Activated CD8-positive, alpha-beta memory T cell treated with anti-CD3 and anti-CD28 coated beads, Interleukin-2, amount 50 U/mL, for 24 hours (primary cell): ENCODE results near the gene GOLGA1.
"Not testable (repeated sequence)": the region's sequence is repeated elsewhere in the genome, so short reads cannot be mapped to it uniquely, and the experiment has no call there.

Source experiments
- DNase-seq: peaks from one replicate; pipeline ENCODE4 v3.0.0-alpha.2; 2020; ENCODE audit errors: extremely low read depth

The GOLGA1 gene, protein sequence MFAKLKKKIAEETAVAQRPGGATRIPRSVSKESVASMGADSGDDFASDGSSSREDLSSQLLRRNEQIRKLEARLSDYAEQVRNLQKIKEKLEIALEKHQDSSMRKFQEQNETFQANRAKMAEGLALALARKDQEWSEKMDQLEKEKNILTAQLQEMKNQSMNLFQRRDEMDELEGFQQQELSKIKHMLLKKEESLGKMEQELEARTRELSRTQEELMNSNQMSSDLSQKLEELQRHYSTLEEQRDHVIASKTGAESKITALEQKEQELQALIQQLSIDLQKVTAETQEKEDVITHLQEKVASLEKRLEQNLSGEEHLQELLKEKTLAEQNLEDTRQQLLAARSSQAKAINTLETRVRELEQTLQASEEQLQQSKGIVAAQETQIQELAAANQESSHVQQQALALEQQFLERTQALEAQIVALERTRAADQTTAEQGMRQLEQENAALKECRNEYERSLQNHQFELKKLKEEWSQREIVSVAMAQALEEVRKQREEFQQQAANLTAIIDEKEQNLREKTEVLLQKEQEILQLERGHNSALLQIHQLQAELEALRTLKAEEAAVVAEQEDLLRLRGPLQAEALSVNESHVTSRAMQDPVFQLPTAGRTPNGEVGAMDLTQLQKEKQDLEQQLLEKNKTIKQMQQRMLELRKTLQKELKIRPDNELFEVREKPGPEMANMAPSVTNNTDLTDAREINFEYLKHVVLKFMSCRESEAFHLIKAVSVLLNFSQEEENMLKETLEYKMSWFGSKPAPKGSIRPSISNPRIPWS

DNA sequence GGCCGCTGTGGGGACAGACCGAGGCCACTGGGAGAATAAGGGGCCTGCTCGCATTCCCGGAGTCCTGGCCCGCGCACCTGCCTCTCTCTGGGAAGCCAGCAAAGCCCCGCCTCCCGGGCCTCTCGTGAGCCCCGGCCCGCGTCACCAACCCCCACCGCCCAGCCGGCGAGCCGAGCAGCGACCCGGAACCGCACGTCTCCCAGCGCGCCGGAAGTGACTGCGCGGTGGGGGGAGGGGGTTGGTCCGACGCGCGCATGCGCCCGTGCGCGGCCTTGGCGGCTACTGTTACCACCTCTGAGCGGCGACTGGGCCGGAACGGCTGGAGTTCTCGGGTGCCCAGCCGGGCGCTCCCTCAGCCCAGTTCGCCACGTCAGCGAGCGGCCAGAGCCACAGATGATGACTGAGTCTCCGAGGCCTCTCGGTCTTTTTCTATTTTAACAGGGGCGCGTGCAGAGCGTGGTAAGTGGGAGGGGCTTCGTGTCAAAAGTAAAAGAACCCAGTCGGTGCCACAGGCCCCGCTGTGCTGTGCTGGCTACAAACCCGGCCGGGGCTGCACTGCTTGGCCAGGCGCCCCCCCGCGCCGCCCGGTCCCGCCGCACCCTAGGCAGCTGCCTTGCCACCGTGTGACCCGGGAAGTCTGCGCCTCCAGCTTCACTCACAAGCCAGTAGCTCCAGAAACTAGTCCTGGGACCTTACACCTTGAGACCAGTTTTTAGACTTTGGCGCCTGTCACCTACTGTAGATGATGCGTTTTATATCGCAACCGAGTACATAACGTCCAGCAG lies at the start of gene GOLGA1:
TSS of gene GOLGA1 (minus strand) at position 190 of the 785 bp plus-strand sequence. CDS start 2,372 bp downstream, outside the sequence.
- peak; percentile 72 for DNase-seq

DNA sequence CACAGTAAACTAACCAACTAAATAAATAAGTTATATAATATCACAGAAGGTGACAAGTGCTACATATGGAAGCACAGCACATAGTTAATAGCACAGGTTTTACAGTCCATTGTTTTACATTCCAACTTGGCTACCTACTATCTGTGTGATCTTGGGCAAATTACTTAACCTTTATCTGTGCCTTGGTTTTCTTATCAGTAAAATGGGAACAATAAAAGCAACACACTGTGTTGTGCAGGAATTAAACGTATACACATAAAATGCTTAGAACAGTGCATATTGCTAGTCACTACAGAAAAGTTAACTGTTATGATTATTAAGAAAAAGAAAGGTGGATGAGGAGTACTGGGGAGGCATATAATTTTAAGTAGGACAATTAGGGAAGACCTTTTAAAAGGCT lies 42.8 kb upstream of the GOLGA1 start:
- DNase-seq: no peak

DNA sequence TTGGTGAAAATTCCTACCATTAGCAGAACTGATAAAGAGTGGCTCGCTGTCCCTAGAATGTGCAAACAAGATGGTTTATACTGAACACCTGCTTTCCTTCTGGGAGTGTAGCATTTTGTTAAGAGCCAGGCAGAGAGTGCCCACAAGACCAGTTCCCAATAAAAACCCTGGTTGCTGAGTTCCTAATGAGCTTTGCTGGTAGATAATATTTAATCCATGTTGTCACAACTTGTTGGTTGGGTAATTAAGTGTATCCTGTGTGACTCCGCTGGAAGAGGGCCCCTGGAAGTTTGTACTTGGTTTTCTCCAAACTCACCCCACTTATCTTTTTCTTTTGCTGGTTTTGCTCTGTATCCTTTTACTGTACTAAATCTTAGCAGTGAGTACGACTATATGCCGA lies 39.5 kb upstream of the GOLGA1 start:
- no peak for DNase-seq

DNA sequence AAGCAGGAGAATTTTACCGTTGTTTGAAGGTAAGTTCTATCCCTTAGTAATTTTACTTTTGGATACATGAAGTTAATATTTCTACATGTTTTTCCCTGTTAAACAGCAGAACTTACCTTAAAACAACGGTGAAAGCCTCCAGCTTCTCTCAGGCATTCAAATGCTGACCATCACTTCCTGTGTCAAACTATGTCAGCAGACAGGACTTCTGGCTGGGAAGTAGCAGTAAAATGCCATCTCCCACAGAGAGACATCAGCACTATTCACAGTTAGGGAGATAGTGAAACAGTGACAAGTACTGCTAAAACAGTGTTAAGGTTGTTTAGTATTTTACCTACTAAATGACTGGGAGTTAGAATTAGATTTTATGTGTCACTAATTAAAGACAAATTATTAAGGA lies 34.2 kb upstream of the GOLGA1 start:
- DNase-seq: no peak

DNA sequence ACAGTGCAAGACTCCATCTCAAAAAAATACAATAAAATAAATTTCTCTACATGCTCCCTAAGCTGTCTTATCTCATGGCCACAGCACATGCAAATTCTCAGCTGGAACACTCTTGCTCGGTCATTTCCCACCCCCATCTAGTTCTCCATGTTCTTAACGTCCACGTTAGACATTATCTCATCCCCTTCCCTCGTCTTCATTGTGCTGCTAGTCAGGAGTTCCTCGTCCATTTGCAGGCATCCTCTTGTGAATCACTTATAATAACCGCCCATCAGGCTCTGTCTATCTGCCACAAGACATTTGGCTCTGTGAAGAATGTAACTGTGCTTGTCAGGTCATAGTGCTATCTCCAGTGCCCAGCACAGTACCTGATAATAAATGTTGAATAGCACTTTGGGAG lies 32.9 kb upstream of the GOLGA1 start:
- DNase-seq: no peak

DNA sequence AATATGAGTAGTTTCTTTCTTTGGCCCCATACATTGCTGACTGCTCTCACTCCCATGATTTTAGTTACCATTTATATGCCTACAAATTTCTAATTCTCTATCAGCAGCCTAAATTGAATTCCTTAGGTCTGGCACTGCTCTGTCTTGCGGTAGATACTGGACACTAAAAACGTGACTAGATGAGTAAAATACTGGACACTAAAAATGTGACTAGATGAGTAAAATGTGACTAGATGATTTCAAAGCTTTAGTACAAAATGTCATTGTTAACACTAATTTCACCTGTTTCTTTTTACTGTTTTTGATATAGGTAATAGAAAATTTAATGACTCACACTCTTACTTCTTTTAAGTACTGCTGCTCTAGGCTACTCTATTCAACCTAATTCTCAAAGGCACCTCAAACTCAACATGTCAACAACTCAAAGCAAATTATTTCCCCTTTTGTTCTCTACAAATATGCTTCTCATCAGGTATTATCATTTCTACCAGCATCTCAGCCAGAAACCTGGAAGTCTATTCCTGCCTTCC lies 31.4 kb upstream of the GOLGA1 start:
- DNase-seq: no peak

DNA sequence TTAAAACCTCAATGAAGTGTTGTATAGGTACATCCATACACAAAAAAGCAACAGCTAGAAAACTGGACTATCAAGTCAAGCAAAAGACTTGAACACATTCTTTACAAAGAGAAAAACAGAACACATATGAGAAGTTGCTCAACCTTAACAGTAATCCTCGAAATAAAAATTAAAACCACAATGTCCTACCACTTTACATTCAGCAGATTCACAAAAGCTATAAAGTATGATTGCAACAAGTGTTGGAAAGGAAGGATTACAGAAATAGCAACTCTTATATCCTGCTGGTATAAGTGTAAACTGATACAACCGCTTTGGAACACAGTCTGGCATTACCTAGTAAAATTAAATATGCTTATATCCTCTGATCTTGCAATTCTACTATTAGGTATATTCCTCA lies 28.5 kb upstream of the GOLGA1 start:
- DNase-seq: no peak

DNA sequence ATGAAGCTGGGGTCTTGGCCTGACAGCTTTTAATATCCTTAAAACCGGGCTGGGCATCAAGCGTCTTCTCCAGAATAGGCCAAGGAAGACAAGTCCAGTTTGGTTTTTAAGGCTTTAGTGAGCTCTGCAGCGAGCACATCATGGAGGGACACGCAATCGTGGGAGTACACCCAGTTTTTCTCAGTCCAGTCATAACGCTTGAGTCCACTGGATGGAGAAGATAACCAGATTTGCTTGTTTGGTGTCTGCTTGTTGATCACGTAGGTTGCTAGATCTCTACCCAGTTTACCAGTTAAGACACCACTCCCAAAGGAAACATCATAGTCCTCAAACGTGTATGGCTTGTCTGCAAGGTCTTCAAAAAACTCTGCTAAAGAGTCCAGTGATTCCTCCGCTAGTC lies 27.4 kb upstream of the GOLGA1 start:
- no peak for DNase-seq

DNA sequence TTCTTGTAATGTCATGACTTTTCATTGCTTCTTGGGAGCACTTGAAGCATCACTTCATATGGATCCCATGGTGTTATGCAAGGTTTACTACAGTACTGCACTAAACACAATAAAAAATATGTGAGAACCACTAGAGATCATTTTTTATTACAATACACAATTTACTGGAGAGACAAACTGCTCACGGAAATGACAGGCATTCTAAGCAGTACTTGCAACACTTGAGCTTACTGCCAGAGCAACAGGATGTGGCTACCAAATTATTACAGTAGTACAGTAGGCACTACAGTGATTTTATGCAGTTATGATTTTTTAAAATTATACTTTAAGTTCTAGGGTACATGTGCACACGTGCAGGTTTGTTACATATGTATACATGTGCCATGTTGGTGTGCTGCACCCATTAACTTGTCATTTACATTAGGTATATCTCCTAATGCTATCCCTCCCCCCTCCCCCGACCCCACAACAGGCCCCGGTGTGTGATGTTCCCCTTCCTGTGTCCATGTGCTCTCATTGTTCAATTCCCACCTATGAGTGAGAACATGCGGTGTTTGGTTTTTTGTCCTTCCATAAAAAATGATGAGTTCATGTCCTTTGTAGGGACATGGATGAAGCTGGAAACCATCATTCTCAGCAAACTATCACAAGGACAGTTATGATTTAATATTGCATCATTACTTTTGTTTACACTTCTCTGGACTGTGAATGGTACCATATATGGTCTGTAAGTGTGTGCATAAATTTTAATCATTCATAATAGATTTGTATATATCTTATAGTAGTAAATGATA lies 25.1 kb upstream of the GOLGA1 start:
- not testable (repeated sequence) for DNase-seq

DNA sequence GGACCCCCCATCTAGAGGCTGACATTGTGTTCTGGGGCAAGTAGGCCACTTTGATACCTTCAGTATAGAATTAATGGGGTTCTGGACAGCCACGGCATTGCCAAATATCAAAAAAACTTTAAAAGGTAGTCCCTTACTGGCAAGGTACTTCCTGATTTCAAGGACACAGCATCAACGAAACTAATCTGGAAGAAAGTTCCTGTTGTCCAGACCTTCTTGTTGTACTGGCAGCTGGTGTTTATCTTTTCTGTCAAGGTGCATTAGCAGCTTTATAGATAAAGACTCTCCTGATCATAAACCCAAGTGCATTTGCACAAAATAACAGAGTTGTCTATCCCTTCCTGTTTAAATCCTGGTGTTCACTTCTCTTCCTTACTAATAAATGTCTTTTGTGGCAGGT lies 23.7 kb upstream of the GOLGA1 start:
- no peak for DNase-seq

DNA sequence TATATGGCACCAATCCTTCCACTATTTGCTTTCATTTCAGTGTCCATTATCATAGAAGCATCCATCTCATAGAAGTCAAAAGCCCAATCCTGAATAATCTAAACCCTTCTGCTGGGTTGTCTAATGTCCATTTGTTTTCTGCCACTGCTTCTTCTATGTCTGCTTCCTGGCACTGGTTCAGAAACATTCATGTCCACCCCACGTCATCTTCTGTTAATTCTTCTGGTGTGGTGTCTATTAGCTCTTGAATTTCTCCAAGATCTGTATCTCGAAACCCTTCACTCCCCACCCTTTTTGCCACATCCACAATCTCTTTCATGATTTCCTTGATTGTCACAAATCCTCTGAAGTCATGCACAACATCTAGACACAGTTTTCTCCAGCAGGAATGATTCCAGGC lies 23.2 kb upstream of the GOLGA1 start:
- no peak for DNase-seq

DNA sequence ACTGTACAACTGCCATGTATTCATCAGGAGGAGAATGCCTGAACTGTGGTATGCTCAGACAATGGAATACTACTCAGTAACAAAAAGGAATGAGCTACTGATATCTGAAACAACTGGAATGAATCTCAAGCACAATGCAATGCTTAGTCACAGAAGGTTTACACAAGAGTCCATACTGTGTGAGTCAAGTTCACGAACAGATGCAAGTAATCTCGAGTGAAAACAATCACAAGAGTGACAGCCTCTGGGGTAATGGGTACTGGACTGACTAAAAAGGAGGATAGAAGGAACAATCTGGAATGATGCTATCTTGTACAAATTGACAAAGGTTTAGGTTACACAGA lies 19.5 kb upstream of the GOLGA1 start:
- no peak for DNase-seq

DNA sequence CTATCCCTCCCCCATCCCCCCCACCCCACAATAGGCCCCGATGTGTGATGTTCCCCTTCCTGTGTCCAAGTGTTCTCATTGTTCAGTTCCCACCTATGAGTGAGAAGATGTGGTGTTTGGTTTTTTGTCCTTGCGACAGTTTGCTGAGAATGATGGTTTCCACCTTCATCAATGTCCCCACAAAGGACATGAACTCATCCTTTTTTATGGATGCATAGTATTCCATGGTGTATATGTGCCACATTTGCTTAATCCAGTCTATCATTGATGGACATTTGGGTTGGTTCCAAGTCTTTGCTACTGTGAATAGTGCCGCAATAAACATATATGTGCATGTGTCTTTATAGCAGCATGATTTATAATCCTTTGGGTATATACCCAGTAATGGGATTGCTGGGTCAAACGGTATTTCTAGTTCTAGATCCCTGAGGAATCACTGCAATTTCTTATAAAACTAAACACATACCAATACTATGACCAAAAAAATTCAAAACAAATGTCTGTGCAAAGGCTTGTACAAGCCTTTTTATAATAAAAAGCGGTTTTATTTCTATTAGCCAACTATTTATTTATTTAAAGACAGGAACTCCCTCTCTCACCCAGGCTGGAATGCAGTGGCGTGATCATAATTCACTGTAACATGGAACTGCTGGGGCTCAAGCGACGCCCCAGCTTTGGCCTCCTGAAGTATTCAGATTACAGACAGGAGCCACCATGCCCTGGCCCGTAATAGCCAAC lies 19.0 kb upstream of the GOLGA1 start:
- not testable (repeated sequence) for DNase-seq

DNA sequence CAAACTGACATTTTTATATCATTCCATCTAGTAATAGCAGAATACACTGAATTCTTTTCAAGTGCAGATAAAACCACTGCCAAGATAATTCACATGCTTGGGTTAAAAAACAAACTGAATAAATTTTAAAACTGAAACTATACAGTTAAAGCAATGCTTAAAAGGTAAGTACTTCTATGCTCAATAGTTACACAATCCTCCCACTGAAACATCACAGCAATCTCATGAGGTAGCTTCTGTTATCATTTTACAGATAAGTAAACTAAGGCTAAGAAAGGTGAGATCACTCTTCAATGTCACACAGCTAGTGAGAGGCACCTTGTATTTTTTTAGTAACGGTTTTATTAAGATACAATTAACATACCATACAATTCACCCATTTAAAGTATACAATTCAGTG lies 13.4 kb upstream of the GOLGA1 start:
- DNase-seq: no peak

DNA sequence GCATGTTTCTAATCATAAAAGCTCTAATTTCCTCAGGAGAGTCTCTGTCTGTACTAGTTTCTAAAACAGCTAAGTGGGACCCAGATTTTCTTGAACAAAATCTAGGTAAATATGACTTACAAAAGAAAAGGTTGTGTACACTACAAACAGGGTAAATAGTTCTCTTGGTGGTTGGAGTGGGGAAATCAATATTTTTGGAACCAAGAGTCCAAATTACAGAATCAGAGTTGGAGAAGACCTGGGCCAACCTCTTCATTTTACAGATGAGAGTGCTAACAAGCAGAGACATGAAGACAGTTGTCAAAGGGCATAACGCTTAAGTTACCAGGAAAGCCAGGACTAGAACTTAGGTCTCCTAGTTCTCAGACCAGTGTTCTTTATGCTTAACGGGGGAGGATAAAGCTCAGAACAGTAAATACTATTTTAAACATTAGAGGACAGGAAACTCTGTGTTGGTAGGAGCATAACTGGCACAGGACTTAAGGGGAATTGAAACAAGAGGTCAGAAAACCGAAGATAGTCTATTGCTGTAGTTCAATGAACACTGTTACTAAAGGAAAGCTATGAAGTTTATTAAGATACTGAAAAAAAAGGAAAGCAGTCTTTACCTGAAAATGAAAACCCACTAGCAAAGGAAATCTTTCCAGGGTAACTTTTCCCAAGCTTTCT lies 9.3 kb upstream of the GOLGA1 start:
- no peak for DNase-seq

DNA sequence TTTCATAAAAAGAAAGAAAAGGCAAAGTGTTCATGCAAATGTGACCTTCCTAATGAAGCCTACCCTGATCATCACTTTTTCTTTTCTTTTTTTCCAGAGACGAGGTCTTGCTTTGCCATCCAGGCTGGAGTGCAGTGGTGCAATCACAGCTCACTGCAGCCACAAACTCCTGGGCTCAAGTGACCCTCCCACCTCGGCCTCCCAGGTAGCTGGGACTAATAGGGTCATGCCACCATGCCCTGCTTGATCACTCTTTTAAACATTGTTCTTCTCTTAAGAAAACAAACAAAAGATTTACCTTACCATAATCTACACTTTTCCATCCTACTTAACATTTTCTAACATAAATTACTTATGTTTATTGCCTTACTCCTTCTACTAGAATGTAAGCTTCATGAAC lies 8.5 kb upstream of the GOLGA1 start:
- DNase-seq: no peak

DNA sequence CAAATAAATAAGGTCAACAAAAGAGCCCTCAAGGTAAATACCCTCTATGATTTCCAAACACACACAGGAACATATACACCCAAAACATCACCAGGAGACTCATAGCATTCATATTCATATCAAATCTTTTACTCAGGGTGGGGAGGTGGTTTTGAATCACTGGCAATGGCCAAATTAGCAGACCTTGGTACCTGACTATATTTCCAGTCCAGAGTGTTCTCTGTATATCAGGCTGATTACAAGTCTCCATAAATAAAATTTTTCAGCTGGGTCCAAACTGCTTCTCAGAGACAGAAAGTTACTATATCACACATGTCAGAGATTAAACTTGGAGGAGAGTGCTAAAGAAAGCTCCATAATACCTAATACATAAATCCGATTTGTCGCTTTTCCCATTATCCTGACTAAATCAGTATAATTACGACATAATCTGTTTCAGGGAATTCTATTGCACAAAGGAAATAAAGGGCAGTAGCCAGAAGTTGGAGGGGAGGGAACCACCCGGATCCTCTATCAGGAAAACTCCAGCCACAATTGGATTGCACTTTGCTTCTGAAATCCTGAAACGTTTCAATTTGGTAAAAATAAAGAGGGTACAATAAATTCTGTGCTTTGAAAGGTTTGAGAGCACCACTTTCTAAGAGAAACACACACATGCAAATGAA lies 7.0 kb upstream of the GOLGA1 start:
- DNase-seq: no peak

DNA sequence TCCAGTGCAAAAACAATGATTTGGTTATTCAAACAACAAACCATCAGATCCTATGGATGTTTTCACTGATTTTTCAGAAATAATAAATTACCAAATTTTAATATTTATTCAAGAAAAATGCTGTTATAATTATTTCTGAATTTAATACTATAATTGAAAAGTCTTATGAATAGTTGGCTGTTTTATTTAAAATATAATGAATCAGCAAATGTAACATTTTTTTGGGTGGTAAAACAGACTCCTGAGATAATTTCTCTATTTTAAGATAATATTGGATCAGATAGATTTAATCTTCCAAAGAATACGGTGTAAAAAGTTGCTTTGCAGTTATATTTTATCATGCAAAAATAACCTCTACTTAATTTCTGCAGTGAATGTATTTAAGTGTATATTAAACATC lies 5.3 kb upstream of the GOLGA1 start:
- DNase-seq: no peak

DNA sequence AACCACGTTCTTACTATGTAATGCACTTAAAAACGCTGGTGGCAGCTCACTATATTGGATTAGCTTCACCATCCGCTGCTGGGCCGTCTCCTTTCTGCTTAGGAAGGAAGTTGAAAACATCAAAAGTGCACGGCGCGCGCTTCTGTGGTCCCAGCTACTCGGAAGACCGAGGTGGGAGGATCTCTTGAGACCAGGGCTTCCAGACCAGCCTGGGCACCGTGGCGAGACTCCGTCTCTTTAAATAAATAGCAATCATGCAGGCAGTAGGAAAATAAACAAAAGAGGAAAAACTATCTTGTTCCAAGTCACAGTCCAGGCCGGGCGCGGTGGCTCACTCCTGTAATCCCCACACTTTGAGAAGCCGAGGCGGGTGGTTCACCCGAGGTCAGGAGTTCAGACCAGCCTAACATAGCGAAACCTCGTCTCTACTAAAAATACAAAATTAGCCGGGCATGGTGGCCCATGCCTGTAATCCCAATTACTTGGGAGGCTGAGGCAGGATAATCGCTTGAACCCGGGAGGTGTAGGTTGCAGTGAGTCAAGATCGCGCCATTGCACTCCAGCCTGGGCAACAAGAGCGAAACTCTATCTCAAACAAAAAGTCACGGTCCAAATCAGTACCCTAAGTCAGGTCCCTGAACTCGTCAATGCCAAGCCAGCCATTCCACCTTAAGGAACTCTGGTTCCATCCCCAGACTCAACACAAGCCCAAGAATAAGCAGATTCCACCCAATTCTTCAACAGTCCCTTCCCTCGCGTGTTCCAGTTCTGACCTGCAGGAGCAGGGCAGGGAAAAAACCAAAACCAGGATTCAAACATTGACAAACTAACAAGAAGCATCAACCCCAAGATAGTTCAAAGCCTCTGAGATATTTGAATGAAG lies 1.0 kb upstream of the GOLGA1 start:
- peak; percentile 21 for DNase-seq
